ENCODE measurements around the gene PTPRN. TPM values are rescaled to one million over a fixed set of nuclear protein-coding genes. Genes with fewer than 3 reads are reported as not detected.

PTPRN gene
- total and polyA plus RNA-seq, 2 of the 8 experiments (the other 6 are each of a cell fraction or from before 2014, with no cell fraction given), result 5.4 to 8.2 TPM

DNA sequence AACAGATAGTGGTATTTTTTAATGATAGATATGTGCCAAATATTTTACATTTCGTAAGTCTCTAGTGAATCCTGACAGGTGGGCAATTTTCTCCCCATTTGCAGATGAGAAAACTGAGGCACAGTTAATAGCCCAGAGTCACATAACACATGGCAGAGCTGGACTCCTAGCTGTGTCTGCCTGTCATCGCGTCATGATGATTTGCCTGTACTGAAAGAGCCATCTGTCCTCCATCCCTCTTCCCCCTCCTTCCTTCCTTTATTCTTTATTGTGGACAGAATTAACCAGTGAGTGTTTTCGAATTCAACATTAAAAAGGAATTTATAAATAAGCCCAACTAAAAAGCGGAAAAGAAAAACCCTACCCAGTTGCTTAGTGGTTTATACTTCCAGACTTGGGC, 26.8 kb downstream of the PTPRN start:
- Histone ChIP-seq H3K79me1 (ENCODE audit: low read depth, low read length) (no peaks in the 10 kb centered on the region; the same call in 1 of the 2 replicates), H3K4me2 (ENCODE audit: insufficient read depth in 1 of 2, low read depth in 2 of 2, low read length in 2 of 2) (no peak overlapping the region), H2BK20ac (ENCODE audit: low read length) (no peak overlapping the region), H3K23me2 (ENCODE audit: low read depth, low read length) (peaks cover 8% of the 10 kb centered on the region; the same call in 1 of the 2 replicates), H3K27ac (ENCODE audit: low read depth, low read length) (no peak overlapping the region), H2BK12ac (ENCODE audit: low read depth, low read length) (no peak overlapping the region), H3K56ac (replicated peaks; ENCODE audit: insufficient read length, low read depth, low read length) (no peak overlapping the region), H2AK5ac (ENCODE audit: low read depth, low read length) (no peak overlapping the region), H3K18ac (ENCODE audit: extremely low read depth, low read length) (no peak overlapping the region), H2BK5ac (ENCODE audit: low read depth, low read length) (no peak overlapping the region), H3K4me1 (replicated peaks in 1 of 4; ENCODE audit: control insufficient read depth in 3 of 4, insufficient read depth in 4 of 4, low read length in 3 of 4) (peaks cover 9 to 31% (median 19%) of the 10 kb centered on the region in 4 experiments), H2BK120ac (replicated peaks; ENCODE audit: low read depth, low read length) (no peak overlapping the region), H2BK15ac (ENCODE audit: low read length) (no peak overlapping the region), H2AFZ (ENCODE audit: low read length) (no peak overlapping the region), H3K79me2 (ENCODE audit: control insufficient read depth in 1 of 2, insufficient read depth in 2 of 2, low read length in 2 of 2) (no peaks in the 10 kb centered on the region), H4K8ac (ENCODE audit: extremely low read depth, insufficient read depth, low read length) (no peak overlapping the region), H3K9me3 (ENCODE audit: insufficient read depth in 2 of 2, low read depth in 1 of 2, low read length in 1 of 2) (no peaks in the 10 kb centered on the region), H4K5ac (ENCODE audit: insufficient read length, low read depth, low read length) (no peak overlapping the region), H3K4me3 (ENCODE audit: extremely low read depth in 1 of 4, insufficient read depth in 2 of 4, low read depth in 3 of 4, low read length in 4 of 4) (no peak overlapping the region), H3K4ac (replicated peaks; ENCODE audit: insufficient read length, low read depth, low read length) (no peak overlapping the region), H3K9ac (replicated peaks in 1 of 4; ENCODE audit: extremely low read depth in 1 of 4, low read depth in 3 of 4, low read length in 3 of 4) (no peak overlapping the region), H4K91ac (replicated peaks; ENCODE audit: insufficient read length, low read length) (no peak overlapping the region), H3K14ac (ENCODE audit: insufficient read length) (no peak overlapping the region), H4K20me1 (replicated peaks in 1 of 2; ENCODE audit: control insufficient read depth in 1 of 2, insufficient read depth in 2 of 2, low read length in 2 of 2) (no peaks in the 10 kb centered on the region), H3K27me3 (replicated peaks in 1 of 4; ENCODE audit: control insufficient read depth in 3 of 4, extremely low read depth in 1 of 4, insufficient read depth in 3 of 4, low read length in 3 of 4) (no peaks in the 10 kb centered on the region; a peak in 1 of 7 replicates), H3K23ac (ENCODE audit: insufficient read length) (no peak overlapping the region), H3K36me3 (ENCODE audit: control insufficient read depth in 2 of 4, insufficient read depth in 4 of 4, low read length in 3 of 4) (peaks cover 0 to 4% (median under 1%) of the 10 kb centered on the region in 4 experiments; a peak in 3 of 8 replicates)
- FAIRE-seq, result no peak
- ChIA-PET POLR2A (ENCODE audit: partially characterized antibody) (interaction anchor here (0.6 to 2.6 kb wide), 5 partner anchors 11 to 69 kb away, joined by 3 to 6 read pairs (median 4); partner anchors contain the start of genes ANKZF1 and ATG9A), CTCF (ENCODE audit: partially characterized antibody) (interaction anchor here (0.7 to 12.1 kb wide), 6 partner anchors 10 to 280 kb away, joined by 3 to 220 read pairs (median 4); no protein-coding TSS in a partner anchor)
- DNase-seq (ENCODE audit: low read depth in 1 of 2, low spot score in 2 of 2), result no peak
- WGBS, 2 experiments (ENCODE audit: extremely low coverage in 1 of 2, insufficient coverage in 1 of 2, insufficient read length in 1 of 2, insufficient replicate concordance in 2 of 2, low coverage in 1 of 2, low lambda C conversion rate in 2 of 2, missing lambda C conversion rate in 1 of 2), result 90% methylated on average over 5 of the region's 5 CpGs; no CpG with 5 or more reads in 1 of the 2 experiments
- TF ChIP-seq HDAC6 (IDR thresholded peaks at IDR 0.05; ENCODE audit: low read depth, low read length), result no peak
- TF ChIP-seq POU5F1 (IDR thresholded peaks at IDR 0.05; ENCODE audit: low read depth, low read length), result no peak
- no peak for TF ChIP-seq CREB1 (IDR thresholded peaks at IDR 0.05)
- TF ChIP-seq BACH1 (IDR thresholded peaks at IDR 0.05; ENCODE audit: low read length), result no peak
- TF ChIP-seq FOSL1 (IDR thresholded peaks at IDR 0.05; ENCODE audit: insufficient read depth, low read depth, low read length), result no peak
- no peak for TF ChIP-seq RAD21 (IDR thresholded peaks at IDR 0.05 in 1 of 2, conservative IDR thresholded peaks at IDR 0.05 in 1 of 2; ENCODE audit: low read depth in 2 of 2, low read length in 2 of 2)
- TF ChIP-seq RNF2 (IDR thresholded peaks at IDR 0.05; ENCODE audit: borderline replicate concordance, low read depth, low read length, missing control alignments, poor library complexity, severe bottlenecking), result no peak
- TF ChIP-seq, protein P1, sequence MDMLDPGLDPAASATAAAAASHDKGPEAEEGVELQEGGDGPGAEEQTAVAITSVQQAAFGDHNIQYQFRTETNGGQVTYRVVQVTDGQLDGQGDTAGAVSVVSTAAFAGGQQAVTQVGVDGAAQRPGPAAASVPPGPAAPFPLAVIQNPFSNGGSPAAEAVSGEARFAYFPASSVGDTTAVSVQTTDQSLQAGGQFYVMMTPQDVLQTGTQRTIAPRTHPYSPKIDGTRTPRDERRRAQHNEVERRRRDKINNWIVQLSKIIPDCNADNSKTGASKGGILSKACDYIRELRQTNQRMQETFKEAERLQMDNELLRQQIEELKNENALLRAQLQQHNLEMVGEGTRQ (IDR thresholded peaks at IDR 0.05; ENCODE audit: low read length), result no peak
- no peak for TF ChIP-seq CBX5 (IDR thresholded peaks at IDR 0.05; ENCODE audit: low read depth, low read length)
- TF ChIP-seq TBP (IDR thresholded peaks at IDR 0.05; ENCODE audit: low read depth, low read length), result no peak
- no peak for TF ChIP-seq EP300 (IDR thresholded peaks at IDR 0.05; ENCODE audit: borderline replicate concordance in 1 of 2, low read depth in 2 of 2, low read length in 2 of 2)
- TF ChIP-seq, protein P2, sequence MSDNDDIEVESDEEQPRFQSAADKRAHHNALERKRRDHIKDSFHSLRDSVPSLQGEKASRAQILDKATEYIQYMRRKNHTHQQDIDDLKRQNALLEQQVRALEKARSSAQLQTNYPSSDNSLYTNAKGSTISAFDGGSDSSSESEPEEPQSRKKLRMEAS (IDR thresholded peaks at IDR 0.05), result no peak
